ENCODE measurements around the gene FLT3. TPM values are rescaled to one million over a fixed set of nuclear protein-coding genes. Genes with fewer than 3 reads are reported as not detected.

FLT3 gene
- total and polyA plus RNA-seq, 9 of the 15 experiments (the other 6 are each of a cell fraction or from before 2014, with no cell fraction given): not detected

- TF ChIP-seq ZNF407 (IDR thresholded peaks at IDR 0.05; ENCODE audit: low read depth) (no peak), ERF (CRISPR knock-in tag; IDR thresholded peaks at IDR 0.05) (no peak), ZBTB11 (CRISPR knock-in tag; IDR thresholded peaks at IDR 0.05) (no peak), ATF6 (CRISPR knock-in tag; IDR thresholded peaks at IDR 0.05) (no peak), ESRRB (CRISPR knock-in tag; IDR thresholded peaks at IDR 0.05; ENCODE audit: borderline replicate concordance) (no peak), RBM15 (IDR thresholded peaks at IDR 0.05; ENCODE audit: insufficient read depth, low read length) (no peak), IRF2 (CRISPR knock-in tag; IDR thresholded peaks at IDR 0.05) (no peak), HIVEP1 (CRISPR knock-in tag; IDR thresholded peaks at IDR 0.05) (no peak)
Measured at GRCh38 chr13:28001837-28002473, 98.4 kb downstream of the FLT3 start (continued).

All from K562 (cell line).